IMR-90 (cell line): ENCODE data around the gene CDC42EP4. TPM values are rescaled to one million over a fixed set of nuclear protein-coding genes. Genes with fewer than 3 reads are reported as not detected.

Source experiments
- ATAC-seq: fragments of 200-7000 bp; cut with Tn5 transposase; 2 replicates; pipeline ENCODE4 v1.9.1; 2020; ENCODE audit warnings: low read depth, mild to moderate bottlenecking, moderate library complexity
- BruUV-seq: library from RNA; stranded (reverse); fragments of 400-500 nt; replicated peaks from 2 replicates; lab custom pipeline; 2021; lab: Mats Ljungman, UMichigan
- CTCF ChIA-PET: fragments of 300-600 bp; formaldehyde crosslinking; extraction: SDS; loops from one replicate; lab custom pipeline; 2021; ENCODE audit warnings: antibody characterized with exemption; lab: Yijun Ruan, JAX
- POLR2A ChIA-PET: fragments of 300-600 bp; sonication (Branson Sonifier 250); formaldehyde crosslinking; loops from one replicate; lab custom pipeline; 2022; ENCODE audit warnings: antibody characterized with exemption; ENCODE audit not compliant: unreplicated experiment; lab: Charles Lee
- DNase-seq: peaks from one replicate; pipeline ENCODE4 v3.0.0; 2013
- H2AFZ ChIP-seq: replicated peaks from 2 replicates; pipeline ENCODE3; 2013; ENCODE audit warnings: low read length, mild to moderate bottlenecking; ENCODE audit not compliant: poor library complexity
- H2AK5ac ChIP-seq: 2 replicates; pipeline ENCODE4 v1.6.1; 2013; ENCODE audit warnings: low read depth, low read length, inconsistent platforms
- H2AK9ac ChIP-seq: replicated peaks from 2 replicates; pipeline ENCODE3; 2013; ENCODE audit warnings: mild to moderate bottlenecking, low read depth, low read length, moderate library complexity; ENCODE audit not compliant: poor library complexity
- H2BK120ac ChIP-seq: 2 replicates; pipeline ENCODE4 v1.6.1; 2013; ENCODE audit warnings: low read depth, low read length, inconsistent platforms
- H2BK15ac ChIP-seq: 3 replicates; pipeline ENCODE4 v1.6.1; 2013; ENCODE audit warnings: low read depth, low read length, inconsistent platforms
- H2BK20ac ChIP-seq: 2 replicates; pipeline ENCODE4 v1.6.1; 2013; ENCODE audit warnings: low read depth, mild to moderate bottlenecking, inconsistent platforms, low read length, moderate library complexity
- H2BK5ac ChIP-seq: 2 replicates; pipeline ENCODE4 v1.6.1; 2013; ENCODE audit warnings: mild to moderate bottlenecking, low read depth, low read length, inconsistent platforms; ENCODE audit not compliant: poor library complexity, severe bottlenecking
- H3K14ac ChIP-seq: replicated peaks from 2 replicates; pipeline ENCODE4 v1.6.1; 2013; ENCODE audit warnings: low read depth, low read length, inconsistent platforms
- H3K18ac ChIP-seq: 2 replicates; pipeline ENCODE4 v1.6.1; 2013; ENCODE audit warnings: low read depth, low read length, control low read depth
- H3K23ac ChIP-seq: 2 replicates; pipeline ENCODE4 v1.6.1; 2013; ENCODE audit warnings: low read depth, low read length, inconsistent platforms
- H3K27ac ChIP-seq: 2 replicates; pipeline ENCODE4 v1.5.1; 2013; ENCODE audit warnings: mild to moderate bottlenecking, control low read depth, low read length; ENCODE audit not compliant: insufficient read depth
- H3K27me3 ChIP-seq: 2 replicates; pipeline ENCODE4 v1.6.1; 2013; ENCODE audit warnings: low read length; ENCODE audit not compliant: control insufficient read depth, insufficient read depth
- H3K36me3 ChIP-seq: 2 replicates; pipeline ENCODE4 v1.6.1; 2013; ENCODE audit warnings: low read length, mixed read lengths; ENCODE audit not compliant: control insufficient read depth, insufficient read depth
- H3K4ac ChIP-seq: 2 replicates; pipeline ENCODE4 v1.6.1; 2013; ENCODE audit warnings: low read depth, low read length, inconsistent platforms
- H3K4me1 ChIP-seq: 2 replicates; pipeline ENCODE4 v1.6.1; 2013; ENCODE audit warnings: low read length, mixed read lengths; ENCODE audit not compliant: control insufficient read depth, insufficient read depth
- H3K4me2 ChIP-seq: 2 replicates; pipeline ENCODE4 v1.6.1; 2013; ENCODE audit warnings: low read depth, mild to moderate bottlenecking, control low read depth, low read length, moderate library complexity
- H3K4me3 ChIP-seq: 2 replicates; pipeline ENCODE4 v1.5.1; 2013; ENCODE audit warnings: low read depth, mild to moderate bottlenecking, control low read depth, low read length, moderate library complexity; ENCODE audit not compliant: insufficient read depth
- H3K56ac ChIP-seq: 2 replicates; pipeline ENCODE4 v1.6.1; 2013; ENCODE audit warnings: low read length, inconsistent platforms; ENCODE audit not compliant: insufficient read depth; ENCODE audit errors: extremely low read depth
- H3K79me1 ChIP-seq, 2 experiments: 2 replicates each; pipeline ENCODE4 v1.6.1; 2013; ENCODE audit warnings: low read length in 2 of 2, inconsistent platforms in 1 of 2, low read depth in 1 of 2
- H3K9ac ChIP-seq: 2 replicates; pipeline ENCODE4 v1.6.1; 2013; ENCODE audit warnings: low read depth, low read length, control low read depth
- H3K9me1 ChIP-seq: 2 replicates; pipeline ENCODE4 v1.6.1; 2013; ENCODE audit warnings: low read length, inconsistent platforms; ENCODE audit not compliant: insufficient read depth
- H3K9me3 ChIP-seq: 2 replicates; pipeline ENCODE4 v1.6.1; 2013; ENCODE audit warnings: low read length; ENCODE audit not compliant: control insufficient read depth, insufficient read depth
- H4K20me1 ChIP-seq: 2 replicates; pipeline ENCODE4 v1.6.1; 2013; ENCODE audit warnings: low read length, inconsistent platforms; ENCODE audit not compliant: insufficient read depth
- H4K5ac ChIP-seq: 2 replicates; pipeline ENCODE4 v1.6.1; 2013; ENCODE audit warnings: mild to moderate bottlenecking, low read depth, low read length, control low read depth
- H4K8ac ChIP-seq, 2 experiments: 2 replicates each; pipeline ENCODE4 v1.6.1; 2013; ENCODE audit warnings: low read depth in 2 of 2, low read length in 2 of 2, control low read depth in 1 of 2, inconsistent platforms in 1 of 2
- H4K91ac ChIP-seq: 2 replicates; pipeline ENCODE4 v1.6.1; 2013; ENCODE audit warnings: low read depth, low read length, inconsistent platforms; ENCODE audit not compliant: insufficient read depth
- BHLHE40 ChIP-seq: fragments of 150-350 bp; IDR thresholded peaks from 2 replicates; pipeline ENCODE4 v1.6.1; 2016; ENCODE audit warnings: mild to moderate bottlenecking, low read depth, low read length
- CHD1 ChIP-seq: IDR thresholded peaks from 2 replicates; pipeline ENCODE4 v1.6.1; 2012; ENCODE audit warnings: low read depth, low read length, improper control_type of control experiment
- FOS ChIP-seq: fragments of 150-350 bp; IDR thresholded peaks from 2 replicates; pipeline ENCODE4 v1.6.1; 2016; ENCODE audit warnings: low read depth, low read length
- NFE2L2 ChIP-seq: fragments of 150-350 bp; IDR thresholded peaks from 2 replicates; pipeline ENCODE4 v1.6.1; 2016; ENCODE audit warnings: low read depth, mild to moderate bottlenecking, low read length
- RAD21 ChIP-seq: IDR thresholded peaks from 2 replicates; pipeline ENCODE4 v1.6.1; 2012; ENCODE audit warnings: low read length, improper control_type of control experiment
- SMC3 ChIP-seq: fragments of 150-350 bp; IDR thresholded peaks from 2 replicates; pipeline ENCODE4 v1.6.1; 2016; ENCODE audit warnings: low read depth, mild to moderate bottlenecking, antibody characterized with exemption, low read length, moderate library complexity
- WGBS, 2 experiments: methylation state at CpG; one replicate each; pipeline versions ENCODE4 v1.1.5 to v1.1.7; 2013; ENCODE audit warnings: missing lambda C conversion rate in 2 of 2; ENCODE audit not compliant: insufficient read length in 1 of 2; ENCODE audit errors: extremely low coverage in 2 of 2; 5-methylcytosine and 5-hydroxymethylcytosine counted together
- dilution Hi-C: fragments of 300-500 bp; cut with HindIII; formaldehyde crosslinking; loops from one replicate; pipeline ENCODE4 v1.14.3; 2018; ENCODE audit warnings: low sequenced_read_pairs; ENCODE audit not compliant: unreplicated experiment
- in situ Hi-C: fragments of 300-500 bp; cut with MboI; formaldehyde crosslinking; loops from 3 replicates; pipeline ENCODE4 v1.14.3; 2019; ENCODE audit warnings: low sequenced_read_pairs, inconsistent platforms, mixed read lengths
- intact Hi-C: fragments of 100-400 bp; cut with micrococcal nuclease; formaldehyde crosslinking; loops from 2 replicates; pipeline ENCODE4 v1.10.0; 2022
- polyA plus RNA-seq, 3 experiments: library from polyadenylated mRNA; depleted of rRNA; stranded (reverse); fragments of >200 nt; gene quantifications; 2 replicates each; pipeline ENCODE4 v1.2.3, GENCODE V29; 2012; ENCODE audit warnings: low replicate concordance in 1 of 3
- total RNA-seq: library from RNA; depleted of rRNA; stranded (reverse); fragments of >200 nt; gene quantifications from 2 replicates; pipeline ENCODE4 v1.2.3, GENCODE V29; 2012

CDC42EP4 gene
- total and polyA plus RNA-seq, 2 of the 4 experiments (the other 2 are of a cell fraction), result 14.3 to 25.8 TPM

- peak overlapping the region; percentile 50 for H2AK5ac ChIP-seq
- BruUV-seq, result no TSS peak
- no peak overlapping the region for H2BK120ac ChIP-seq
- peak overlapping the region; percentile 74; the same call in 1 of the 2 replicates for H3K4me2 ChIP-seq
- dilution Hi-C loops, result no loop called here
- in situ Hi-C loops, result no loop called here
- peak overlapping the region; percentile 93 for H2AFZ ChIP-seq
- 2% methylated on average over 10 of the region's 38 CpGs; no CpG with 5 or more reads in 1 of the 2 experiments for WGBS, 2 experiments
- peak overlapping the region; percentile 55; the same call in 1 of the 2 replicates for H3K4ac ChIP-seq
- peak overlapping the region; percentile 77 for H3K56ac ChIP-seq
- peak overlapping the region; percentile 21; the same call in 1 of the 2 replicates for H3K23ac ChIP-seq
- ChIA-PET CTCF (interaction anchor here (0.8 to 2.6 kb wide), 6 partner anchors 18 to 79 kb away, joined by 3 to 13 read pairs (median 4); a partner anchor contains a TSS), POLR2A (interaction anchor here (0.6 to 1.0 kb wide), 2 partner anchors 13 to 20 kb away, joined by 5 to 9 read pairs; no protein-coding TSS in a partner anchor)
- H3K4me1 ChIP-seq, result peaks cover 21% of the 10 kb centered on the region
- no peak overlapping the region; the same call in 1 of the 2 replicates for H4K91ac ChIP-seq
- ATAC-seq (peak; percentile 12), DNase-seq (no peak)
- peak overlapping the region; percentile 89 for H2BK5ac ChIP-seq
- H3K27me3 ChIP-seq, result no peaks in the 10 kb centered on the region
- H3K36me3 ChIP-seq, result peaks cover 3% of the 10 kb centered on the region; the same call in 1 of the 2 replicates
- no peak overlapping the region for H4K5ac ChIP-seq
- intact Hi-C loops, result loop anchor here (1.0 to 2.0 kb wide), 3 partner anchors 31 to 59 kb away; no protein-coding TSS in a partner anchor
- H3K14ac ChIP-seq, result peak overlapping the region; percentile 41
- no peak overlapping the region; a peak in 1 of 4 replicates for H4K8ac ChIP-seq
- H3K9me1 ChIP-seq, result peaks cover 10% of the 10 kb centered on the region
- H3K18ac ChIP-seq, result no peak overlapping the region
- no peak overlapping the region for H2BK20ac ChIP-seq
- peaks cover 3 to 28% of the 10 kb centered on the region in 2 experiments; a peak in 2 of 4 replicates for H3K79me1 ChIP-seq
- H3K9me3 ChIP-seq, result no peaks in the 10 kb centered on the region
- H3K4me3 ChIP-seq, result peak overlapping the region; percentile 76
- TF ChIP-seq RAD21, result no peak
- no peak for TF ChIP-seq SMC3
- no peak for TF ChIP-seq NFE2L2
- TF ChIP-seq FOS, result no peak
- no peak for TF ChIP-seq BHLHE40
- TF ChIP-seq CHD1, result no peak
- peak overlapping the region; percentile 99 for H3K27ac ChIP-seq
- H3K9ac ChIP-seq, result peak overlapping the region; percentile 99
- no peak overlapping the region for H2BK15ac ChIP-seq
- H2AK9ac ChIP-seq, result peak overlapping the region; percentile 85
- H4K20me1 ChIP-seq, result peaks cover 3% of the 10 kb centered on the region; the same call in 1 of the 2 replicates
Observed at GRCh38 chr17:73311428-73311780, 397 bp downstream of the CDC42EP4 start.
